Measurements from ENCODE around the gene SCG3.

The SCG3 gene

GRCh38 chr15:51692154-51692553 lies 10.9 kb downstream of the SCG3 start:
- CTCF ChIA-PET = no interaction called here
- TF ChIP-seq BHLHE40 (IDR thresholded peaks at IDR 0.05; ENCODE audit: borderline replicate concordance) (no peak), FOXA1 (IDR thresholded peaks at IDR 0.05) (no peak), FOXM1 (IDR thresholded peaks at IDR 0.05; ENCODE audit: borderline replicate concordance) (no peak), TARDBP (IDR thresholded peaks at IDR 0.05) (no peak), ZNF384 (IDR thresholded peaks at IDR 0.05) (no peak), CTBP1 (IDR thresholded peaks at IDR 0.05; ENCODE audit: borderline replicate concordance) (no peak), L3MBTL2 (conservative IDR thresholded peaks at IDR 0.05) (no peak), SP1 (IDR thresholded peaks at IDR 0.05) (no peak), FOXK2 (IDR thresholded peaks at IDR 0.05) (no peak), SUZ12 (IDR thresholded peaks at IDR 0.05) (no peak), HDGF (IDR thresholded peaks at IDR 0.05; ENCODE audit: borderline replicate concordance) (no peak), NFRKB (IDR thresholded peaks at IDR 0.05) (no peak), ELF4 (IDR thresholded peaks at IDR 0.05) (no peak), ARNT (IDR thresholded peaks at IDR 0.05) (no peak), LEF1 (IDR thresholded peaks at IDR 0.05; ENCODE audit: borderline replicate concordance) (no peak)
- TF ChIP-seq, protein P1, sequence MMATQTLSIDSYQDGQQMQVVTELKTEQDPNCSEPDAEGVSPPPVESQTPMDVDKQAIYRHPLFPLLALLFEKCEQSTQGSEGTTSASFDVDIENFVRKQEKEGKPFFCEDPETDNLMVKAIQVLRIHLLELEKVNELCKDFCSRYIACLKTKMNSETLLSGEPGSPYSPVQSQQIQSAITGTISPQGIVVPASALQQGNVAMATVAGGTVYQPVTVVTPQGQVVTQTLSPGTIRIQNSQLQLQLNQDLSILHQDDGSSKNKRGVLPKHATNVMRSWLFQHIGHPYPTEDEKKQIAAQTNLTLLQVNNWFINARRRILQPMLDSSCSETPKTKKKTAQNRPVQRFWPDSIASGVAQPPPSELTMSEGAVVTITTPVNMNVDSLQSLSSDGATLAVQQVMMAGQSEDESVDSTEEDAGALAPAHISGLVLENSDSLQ (IDR thresholded peaks at IDR 0.05) = no peak

DNA sequence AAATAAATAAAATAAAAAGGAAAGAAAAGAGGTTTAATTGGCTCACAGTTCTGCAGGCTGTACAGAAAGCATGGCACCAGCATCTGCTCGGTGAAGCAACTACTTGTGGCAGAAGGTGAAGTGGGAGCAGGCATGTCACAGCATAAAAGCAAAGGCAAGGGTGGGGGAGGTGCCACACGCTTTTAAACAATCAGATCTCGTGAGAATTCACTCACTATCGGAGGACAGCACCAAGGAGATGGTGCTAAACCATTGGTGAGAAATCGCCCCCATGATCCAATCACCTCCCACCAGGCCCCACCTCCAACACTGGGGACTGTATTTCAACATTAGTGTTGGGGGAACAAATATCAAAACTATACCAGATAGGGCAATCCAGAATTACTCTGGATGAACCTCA lies 15.3 kb downstream of the SCG3 start:
- DNase-seq (ENCODE audit: extremely low spot score) = no peak
- CTCF ChIA-PET = no interaction called here
- no peak for TF ChIP-seq NFRKB (IDR thresholded peaks at IDR 0.05)
- TF ChIP-seq, protein P1 (IDR thresholded peaks at IDR 0.05) = no peak
- no peak for TF ChIP-seq CTBP1 (IDR thresholded peaks at IDR 0.05; ENCODE audit: borderline replicate concordance)
- TF ChIP-seq HDGF (IDR thresholded peaks at IDR 0.05; ENCODE audit: borderline replicate concordance) = no peak
- TF ChIP-seq ZNF384 (IDR thresholded peaks at IDR 0.05) = no peak
- TF ChIP-seq SP1 (IDR thresholded peaks at IDR 0.05) = no peak
- no peak for TF ChIP-seq TARDBP (IDR thresholded peaks at IDR 0.05)
- no peak for TF ChIP-seq FOXK2 (IDR thresholded peaks at IDR 0.05)
- TF ChIP-seq FOXA1 (IDR thresholded peaks at IDR 0.05) = no peak
- no peak for TF ChIP-seq ARNT (IDR thresholded peaks at IDR 0.05)
- TF ChIP-seq LEF1 (IDR thresholded peaks at IDR 0.05; ENCODE audit: borderline replicate concordance) = no peak
- no peak for TF ChIP-seq L3MBTL2 (conservative IDR thresholded peaks at IDR 0.05)
- TF ChIP-seq BHLHE40 (IDR thresholded peaks at IDR 0.05; ENCODE audit: borderline replicate concordance) = no peak
- TF ChIP-seq FOXM1 (IDR thresholded peaks at IDR 0.05; ENCODE audit: borderline replicate concordance) = no peak
- no peak for TF ChIP-seq SUZ12 (IDR thresholded peaks at IDR 0.05)
- no peak for TF ChIP-seq ELF4 (IDR thresholded peaks at IDR 0.05)
- POLR2A ChIA-PET = no interaction called here

More at GRCh38 chr15:51692154-51692553, 10.9 kb downstream of the SCG3 start:
- POLR2A ChIA-PET = no interaction called here
- DNase-seq (ENCODE audit: extremely low spot score) = no peak

- ChIA-PET CTCF (interaction anchor here (0.6 kb wide), 1 partner anchor 47 kb away, joined by 4 read pairs; no protein-coding TSS in a partner anchor), POLR2A (no interaction called here)
- no peak for TF ChIP-seq FOXA1 (IDR thresholded peaks at IDR 0.05)
- no peak for TF ChIP-seq TARDBP (IDR thresholded peaks at IDR 0.05)
- TF ChIP-seq NFRKB (IDR thresholded peaks at IDR 0.05) = no peak
- TF ChIP-seq LEF1 (IDR thresholded peaks at IDR 0.05; ENCODE audit: borderline replicate concordance) = no peak
- TF ChIP-seq, protein P1 (IDR thresholded peaks at IDR 0.05) = no peak
- TF ChIP-seq BHLHE40 (IDR thresholded peaks at IDR 0.05; ENCODE audit: borderline replicate concordance) = no peak
- no peak for TF ChIP-seq SUZ12 (IDR thresholded peaks at IDR 0.05)
- TF ChIP-seq FOXM1 (IDR thresholded peaks at IDR 0.05; ENCODE audit: borderline replicate concordance) = no peak
- no peak for TF ChIP-seq SP1 (IDR thresholded peaks at IDR 0.05)
- no peak for TF ChIP-seq FOXK2 (IDR thresholded peaks at IDR 0.05)
- TF ChIP-seq CTBP1 (IDR thresholded peaks at IDR 0.05; ENCODE audit: borderline replicate concordance) = no peak
- TF ChIP-seq L3MBTL2 (conservative IDR thresholded peaks at IDR 0.05) = no peak
- no peak for DNase-seq (ENCODE audit: extremely low spot score)
These were observed 15.9 kb downstream of the SCG3 start for GRCh38 chr15:51697163-51697562.

DNA sequence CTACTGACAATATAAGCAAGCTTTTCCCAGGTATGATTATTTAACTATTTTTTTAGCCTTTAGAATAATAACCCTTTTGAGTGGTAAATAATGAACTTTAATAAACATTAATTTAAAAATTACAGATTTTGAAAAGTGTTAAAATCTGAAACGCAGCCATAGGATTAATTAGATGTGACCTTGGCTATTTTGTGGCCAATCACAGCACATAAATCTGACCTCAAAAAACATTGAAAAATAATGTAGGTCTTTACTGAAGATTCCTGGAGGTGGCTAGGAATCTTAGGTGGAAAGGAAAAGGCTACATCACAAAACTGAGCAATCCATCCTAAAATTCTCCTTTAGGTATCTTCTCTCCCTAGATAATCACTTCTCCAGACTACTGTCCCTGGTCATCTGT lies 18.1 kb downstream of the SCG3 start:
- ChIA-PET POLR2A (no interaction called here), CTCF (no interaction called here)
- no peak for DNase-seq (ENCODE audit: extremely low spot score)

GRCh38 chr15:51702710-51703109 lies 21.4 kb downstream of the SCG3 start:
- CTCF ChIA-PET = no interaction called here
- no peak for DNase-seq (ENCODE audit: extremely low spot score)
- no peak for TF ChIP-seq FOXK2 (IDR thresholded peaks at IDR 0.05)
- TF ChIP-seq TARDBP (IDR thresholded peaks at IDR 0.05) = no peak
- TF ChIP-seq FOXA1 (IDR thresholded peaks at IDR 0.05) = no peak
- POLR2A ChIA-PET = no interaction called here

More for the DNA sequence above, 18.1 kb downstream of the SCG3 start:
- TF ChIP-seq ARNT (IDR thresholded peaks at IDR 0.05) = no peak
- TF ChIP-seq SUZ12 (IDR thresholded peaks at IDR 0.05) = no peak
- TF ChIP-seq BHLHE40 (IDR thresholded peaks at IDR 0.05; ENCODE audit: borderline replicate concordance) = no peak
- no peak for TF ChIP-seq CTBP1 (IDR thresholded peaks at IDR 0.05; ENCODE audit: borderline replicate concordance)
- TF ChIP-seq NFRKB (IDR thresholded peaks at IDR 0.05) = no peak
- no peak for TF ChIP-seq SP1 (IDR thresholded peaks at IDR 0.05)
- no peak for TF ChIP-seq FOXA1 (IDR thresholded peaks at IDR 0.05)
- TF ChIP-seq FOXK2 (IDR thresholded peaks at IDR 0.05) = no peak
- no peak for TF ChIP-seq TARDBP (IDR thresholded peaks at IDR 0.05)
- no peak for TF ChIP-seq L3MBTL2 (conservative IDR thresholded peaks at IDR 0.05)
- no peak for TF ChIP-seq LEF1 (IDR thresholded peaks at IDR 0.05; ENCODE audit: borderline replicate concordance)
- no peak for TF ChIP-seq FOXM1 (IDR thresholded peaks at IDR 0.05; ENCODE audit: borderline replicate concordance)
- no peak for TF ChIP-seq HDGF (IDR thresholded peaks at IDR 0.05; ENCODE audit: borderline replicate concordance)
- TF ChIP-seq, protein P1 (IDR thresholded peaks at IDR 0.05) = no peak
- TF ChIP-seq ZNF384 (IDR thresholded peaks at IDR 0.05) = no peak
- TF ChIP-seq ELF4 (IDR thresholded peaks at IDR 0.05) = no peak

Data from HEK293T (cell line).